Thymus (tissue), 11 donors: Measurements from ENCODE around the gene MUS81. TPM values are rescaled to one million over a fixed set of nuclear protein-coding genes. Genes with fewer than 3 reads are reported as not detected.

Source experiments
- DNase-seq, 9 donors: peaks; one replicate each; pipeline ENCODE4 v3.0.0-alpha.2; 2013; ENCODE audit warnings: low spot score in 9 of 9, low read depth in 6 of 9, missing footprints in 1 of 9
- H3K27ac ChIP-seq, 2 donors: one replicate each; pipeline ENCODE4 v1.5.1; 2013; ENCODE audit warnings: control low read depth in 1 of 2, low read depth in 1 of 2, low read length in 1 of 2, mild to moderate bottlenecking in 1 of 2, moderate library complexity in 1 of 2
- H3K27me3 ChIP-seq, 2 donors: one replicate each; pipeline ENCODE4 v1.5.1; 2013; ENCODE audit warnings: low read length in 1 of 2; ENCODE audit not compliant: control insufficient read depth in 2 of 2, insufficient read depth in 1 of 2
- H3K36me3 ChIP-seq, 2 donors: one replicate each; pipeline ENCODE4 v1.5.1; 2013; ENCODE audit warnings: low read length in 1 of 2, mild to moderate bottlenecking in 1 of 2, moderate library complexity in 1 of 2; ENCODE audit not compliant: control insufficient read depth in 2 of 2, insufficient read depth in 2 of 2
- H3K4me1 ChIP-seq, 2 donors: one replicate each; pipeline ENCODE4 v1.5.1; 2013; ENCODE audit warnings: low read length in 2 of 2; ENCODE audit not compliant: control insufficient read depth in 2 of 2, insufficient read depth in 2 of 2
- H3K4me3 ChIP-seq, 2 donors: one replicate each; pipeline ENCODE4 v1.5.1; 2013; ENCODE audit warnings: low read length in 2 of 2, control low read depth in 1 of 2, mild to moderate bottlenecking in 1 of 2
- H3K9me3 ChIP-seq, 2 donors: one replicate each; pipeline ENCODE4 v1.5.1; 2013; ENCODE audit warnings: low read length in 1 of 2, mild to moderate bottlenecking in 1 of 2; ENCODE audit not compliant: control insufficient read depth in 2 of 2, insufficient read depth in 1 of 2
- WGBS: extraction: QIAGEN DNeasy Blood & Tissue Kit; methylation state at CpG from one replicate; pipeline ENCODE4 v1.1.7; 2013; 5-methylcytosine and 5-hydroxymethylcytosine counted together
- polyA plus RNA-seq: library from polyadenylated mRNA; stranded (reverse); fragments of 200-250 nt; gene quantifications from one replicate; pipeline ENCODE4 v1.2.3, GENCODE V29; 2013
- total RNA-seq: library from RNA; stranded (reverse); fragments of 120-200 nt; gene quantifications from one replicate; pipeline ENCODE4 v1.2.4, GENCODE V29; 2013
- donor health status: healthy.

The MUS81 gene
- total and polyA plus RNA-seq, 2 donors: 46.8 to 127 TPM

- Histone ChIP-seq H3K27ac (peak within 1 kb of the TSS in 1 of 2 donors; percentile 49), H3K4me3 (peak within 1 kb of the TSS; percentile 32 to 58), H3K9me3 (no peaks in the 10 kb centered on the region), H3K4me1 (peaks cover 18 to 42% of the 10 kb centered on the region in 2 donors), H3K36me3 (no peaks in the 10 kb centered on the region), H3K27me3 (peaks cover 22 to 65% of the 10 kb centered on the region in 2 donors)
- WGBS: 2% methylated on average over 80 of the region's 80 CpGs
- DNase-seq: peak in 7 of 9 donors; percentile 64 to 88 (median 80)
Measured at GRCh38 chr11:65900125-65900898, 40.1 kb downstream of the MUS81 start, which contains the start of gene FOSL1. FOSL1 (minus strand) TSS chr11:65900388; CDS start chr11:65900339, 49 bp downstream.

GRCh38 chr11:65900899-65901180, 40.6 kb downstream of the MUS81 start:
- no peaks in the 10 kb centered on the region for H3K9me3 ChIP-seq
- H3K27ac ChIP-seq: no peak overlapping the region
- no peak overlapping the region for H3K4me3 ChIP-seq
- H3K27me3 ChIP-seq: peaks cover 22 to 61% of the 10 kb centered on the region in 2 donors
- H3K4me1 ChIP-seq: peaks cover 18 to 42% of the 10 kb centered on the region in 2 donors
- no peak for DNase-seq
- 93% methylated on average over 11 of the region's 11 CpGs for WGBS
- H3K36me3 ChIP-seq: no peaks in the 10 kb centered on the region

GRCh38 chr11:65903068-65903481, 42.8 kb downstream of the MUS81 start:
- no peak overlapping the region for H3K27ac ChIP-seq
- H3K36me3 ChIP-seq: no peaks in the 10 kb centered on the region
- H3K4me3 ChIP-seq: no peak overlapping the region
- DNase-seq: no peak
- peaks cover 22 to 46% of the 10 kb centered on the region in 2 donors for H3K27me3 ChIP-seq
- peaks cover 18 to 42% of the 10 kb centered on the region in 2 donors for H3K4me1 ChIP-seq
- H3K9me3 ChIP-seq: no peaks in the 10 kb centered on the region
- WGBS: 32% methylated on average over 5 of the region's 5 CpGs

- no peaks in the 10 kb centered on the region for H3K9me3 ChIP-seq
- WGBS: 92% methylated on average over 8 of the region's 8 CpGs
- peaks cover 17 to 39% of the 10 kb centered on the region in 2 donors for H3K27me3 ChIP-seq
- no peak for DNase-seq
- no peak overlapping the region for H3K4me3 ChIP-seq
- H3K27ac ChIP-seq: no peak overlapping the region
- no peaks in the 10 kb centered on the region for H3K36me3 ChIP-seq
- H3K4me1 ChIP-seq: peaks cover 18 to 39% of the 10 kb centered on the region in 2 donors
Measured at GRCh38 chr11:65903715-65904114, 43.5 kb downstream of the MUS81 start.

- no peak for DNase-seq
- Histone ChIP-seq H3K36me3 (no peaks in the 10 kb centered on the region), H3K4me3 (no peak overlapping the region), H3K4me1 (peaks cover 0 to 23% of the 10 kb centered on the region in 2 donors), H3K9me3 (no peaks in the 10 kb centered on the region), H3K27me3 (peaks cover 0 to 12% of the 10 kb centered on the region in 2 donors), H3K27ac (no peak overlapping the region)
- WGBS: 97% methylated on average over 5 of the region's 5 CpGs
Measured at GRCh38 chr11:65906602-65907001, 46.4 kb downstream of the MUS81 start.

GRCh38 chr11:65907878-65908277, 47.6 kb downstream of the MUS81 start:
- WGBS: 97% methylated on average over 6 of the region's 6 CpGs
- Histone ChIP-seq H3K4me1 (peaks cover 0 to 22% of the 10 kb centered on the region in 2 donors), H3K27me3 (peaks cover 0 to 8% of the 10 kb centered on the region in 2 donors), H3K36me3 (no peaks in the 10 kb centered on the region), H3K27ac (no peak overlapping the region), H3K9me3 (no peaks in the 10 kb centered on the region), H3K4me3 (no peak overlapping the region)
- no peak for DNase-seq

GRCh38 chr11:65911682-65912568, 51.7 kb downstream of the MUS81 start:
- Histone ChIP-seq H3K27ac (no peak overlapping the region), H3K36me3 (peaks cover 0 to 2% of the 10 kb centered on the region in 2 donors), H3K4me1 (peaks cover 5 to 22% of the 10 kb centered on the region in 2 donors), H3K27me3 (no peaks in the 10 kb centered on the region), H3K9me3 (no peaks in the 10 kb centered on the region), H3K4me3 (no peak overlapping the region)
- WGBS: 57% methylated on average over 14 of the region's 14 CpGs
- DNase-seq: no peak

- Histone ChIP-seq H3K36me3 (peaks cover 3 to 8% of the 10 kb centered on the region in 2 donors), H3K9me3 (no peaks in the 10 kb centered on the region), H3K27ac (peak overlapping the region in 1 of 2 donors; percentile 48), H3K27me3 (no peaks in the 10 kb centered on the region), H3K4me1 (peaks cover 13 to 31% of the 10 kb centered on the region in 2 donors), H3K4me3 (no peak overlapping the region)
- peak in 1 of 9 donors; percentile 24 for DNase-seq
- 92% methylated on average over 4 of the region's 4 CpGs for WGBS
Measured at GRCh38 chr11:65912845-65913244, 52.6 kb downstream of the MUS81 start.
